LNCaP clone FGC (cell line): ENCODE measurements around the gene ANKRD30A.
"Not testable (repeated sequence)": the region's sequence is repeated elsewhere in the genome, so short reads cannot be mapped to it uniquely, and the experiment has no call there.

Source experiments
- DNase-seq: peaks from one replicate; pipeline ENCODE4 v3.0.0-alpha.2; 2011; ENCODE audit warnings: low read depth
- H3K4me3 ChIP-seq: 2 replicates; pipeline ENCODE4 v1.5.1; 2011; ENCODE audit warnings: mild to moderate bottlenecking, low read depth, low read length, control low read depth
- TF ChIP-seq, protein P1 (sequence below): IDR thresholded peaks from 2 replicates; pipeline ENCODE4 v1.5.1; 2012; ENCODE audit warnings: mild to moderate bottlenecking; ENCODE audit not compliant: control insufficient read depth, insufficient read depth; ENCODE audit errors: extremely low read depth

Gene ANKRD30A

DNA sequence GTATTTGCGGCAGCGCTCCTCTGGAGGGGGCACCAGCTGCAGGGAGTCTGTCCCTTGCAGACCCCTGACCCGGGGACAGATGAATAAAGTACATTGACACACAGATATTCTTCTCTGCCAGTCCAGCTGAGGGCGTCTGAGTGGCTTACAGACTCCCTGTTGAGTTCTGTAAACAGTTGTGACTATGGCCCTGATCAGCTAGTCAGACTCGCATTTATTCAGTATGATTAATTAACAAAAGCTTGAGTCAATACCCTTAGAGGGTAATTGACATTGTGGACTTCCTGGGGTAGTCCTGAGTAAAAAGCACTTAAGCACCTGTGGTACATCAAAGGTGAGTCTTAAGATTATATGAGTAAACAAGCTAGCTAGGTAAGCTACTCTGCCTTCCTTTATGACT, 21.0 kb downstream of the ANKRD30A start:
- no peak overlapping the region for H3K4me3 ChIP-seq
- TF ChIP-seq, protein P1, sequence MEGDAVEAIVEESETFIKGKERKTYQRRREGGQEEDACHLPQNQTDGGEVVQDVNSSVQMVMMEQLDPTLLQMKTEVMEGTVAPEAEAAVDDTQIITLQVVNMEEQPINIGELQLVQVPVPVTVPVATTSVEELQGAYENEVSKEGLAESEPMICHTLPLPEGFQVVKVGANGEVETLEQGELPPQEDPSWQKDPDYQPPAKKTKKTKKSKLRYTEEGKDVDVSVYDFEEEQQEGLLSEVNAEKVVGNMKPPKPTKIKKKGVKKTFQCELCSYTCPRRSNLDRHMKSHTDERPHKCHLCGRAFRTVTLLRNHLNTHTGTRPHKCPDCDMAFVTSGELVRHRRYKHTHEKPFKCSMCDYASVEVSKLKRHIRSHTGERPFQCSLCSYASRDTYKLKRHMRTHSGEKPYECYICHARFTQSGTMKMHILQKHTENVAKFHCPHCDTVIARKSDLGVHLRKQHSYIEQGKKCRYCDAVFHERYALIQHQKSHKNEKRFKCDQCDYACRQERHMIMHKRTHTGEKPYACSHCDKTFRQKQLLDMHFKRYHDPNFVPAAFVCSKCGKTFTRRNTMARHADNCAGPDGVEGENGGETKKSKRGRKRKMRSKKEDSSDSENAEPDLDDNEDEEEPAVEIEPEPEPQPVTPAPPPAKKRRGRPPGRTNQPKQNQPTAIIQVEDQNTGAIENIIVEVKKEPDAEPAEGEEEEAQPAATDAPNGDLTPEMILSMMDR, result peak; percentile 45
- DNase-seq, result peak; percentile 4

DNA sequence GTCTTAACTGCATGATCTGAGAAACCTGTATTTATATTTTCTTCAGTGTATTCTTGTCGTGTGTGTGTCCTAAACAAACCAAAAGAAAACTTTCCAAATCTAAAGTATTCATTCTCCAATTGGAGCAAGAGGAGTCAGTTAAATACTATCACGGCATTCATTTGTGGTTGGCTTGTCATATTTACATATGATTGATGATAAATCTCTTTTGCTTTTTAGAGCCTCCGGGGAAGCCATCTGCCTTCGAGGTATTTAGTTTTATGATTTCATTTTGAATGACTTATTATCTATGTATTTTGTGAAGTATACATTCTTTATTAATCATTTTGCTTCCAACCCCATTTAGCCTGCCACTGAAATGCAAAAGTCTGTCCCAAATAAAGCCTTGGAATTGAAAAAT, 37.0 kb downstream of the ANKRD30A start:
- DNase-seq, H3K4me3 ChIP-seq: not testable (repeated sequence)

DNA sequence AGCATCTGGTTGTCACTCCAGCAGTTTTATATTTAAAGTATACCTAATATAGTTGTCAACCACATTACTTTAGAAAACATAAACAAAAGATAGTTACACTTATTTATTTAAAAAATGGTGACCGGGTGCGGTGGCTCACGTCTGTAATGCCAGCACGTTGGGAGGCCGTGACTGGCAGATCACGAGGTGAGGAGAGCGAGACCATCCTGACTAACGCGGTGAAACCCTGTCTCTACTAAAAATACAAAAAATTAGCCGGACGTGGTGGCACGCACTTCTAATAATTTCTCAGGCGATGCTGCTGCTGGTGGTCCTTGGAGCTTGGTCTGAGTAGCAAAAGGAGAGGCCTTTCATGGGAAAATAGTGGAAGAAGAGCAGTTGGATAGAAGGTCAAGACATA, 46.5 kb downstream of the ANKRD30A start:
- H3K4me3 ChIP-seq, DNase-seq: not testable (repeated sequence)

DNA sequence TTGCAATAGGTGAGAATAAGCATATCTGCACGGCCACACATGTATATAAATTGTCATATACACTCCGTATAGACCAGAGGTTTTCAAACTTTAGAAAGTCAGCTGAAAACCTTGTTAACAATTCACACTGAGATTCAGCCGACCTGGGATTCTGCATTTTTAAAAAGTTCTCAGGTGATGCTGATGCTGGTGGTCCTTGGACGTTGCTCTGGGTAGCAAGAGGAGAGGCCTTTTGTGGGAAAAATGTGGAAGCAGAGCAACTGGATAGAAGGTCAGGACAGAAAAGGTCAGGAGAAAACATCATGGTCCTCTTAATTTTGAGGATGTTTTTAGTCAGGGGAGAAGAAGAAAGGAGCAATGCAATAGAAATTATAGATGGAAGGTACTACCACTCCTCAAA, 52.9 kb downstream of the ANKRD30A start:
- DNase-seq, H3K4me3 ChIP-seq: not testable (repeated sequence)

DNA sequence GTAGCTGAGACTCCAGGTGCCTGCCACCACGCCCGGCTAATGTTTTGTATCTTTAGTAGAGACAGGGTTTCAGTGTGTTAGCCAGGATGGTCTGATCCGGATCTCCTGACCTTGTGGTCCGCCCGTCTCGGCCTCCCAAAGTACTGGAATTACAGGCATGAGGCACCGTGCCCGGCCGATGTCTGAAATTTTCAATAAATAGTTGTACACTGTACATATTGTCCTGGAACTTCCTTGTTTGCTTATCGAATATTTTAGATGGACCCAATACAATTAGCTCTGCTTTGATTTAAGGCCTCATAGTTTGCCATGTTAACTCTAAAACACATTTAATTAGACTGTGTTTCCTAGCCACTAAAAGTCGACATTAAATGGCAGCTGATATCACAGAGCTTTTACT, 57.3 kb downstream of the ANKRD30A start:
- H3K4me3 ChIP-seq, DNase-seq: not testable (repeated sequence)

DNA sequence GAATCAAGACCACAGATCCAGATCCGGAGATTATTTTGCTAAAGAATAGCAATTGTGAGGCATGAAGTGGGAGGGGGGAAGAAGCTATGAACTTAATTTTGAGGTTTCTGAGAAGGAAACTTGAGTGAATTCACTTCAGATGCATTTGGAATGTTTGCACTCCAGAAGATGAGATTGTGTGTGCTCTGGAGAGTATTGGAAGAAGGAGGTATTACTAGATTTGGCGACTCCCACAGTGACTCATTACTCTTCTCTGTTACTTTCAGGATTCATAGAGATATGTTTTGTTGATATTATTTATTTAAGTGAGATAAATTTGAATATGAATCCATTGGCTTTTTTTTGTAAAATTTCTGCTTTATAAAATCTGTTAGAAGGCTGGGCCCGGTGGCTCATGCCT, 80.7 kb downstream of the ANKRD30A start:
- DNase-seq, result no peak
- H3K4me3 ChIP-seq, result no peak overlapping the region
- TF ChIP-seq, protein P1, result no peak

DNA sequence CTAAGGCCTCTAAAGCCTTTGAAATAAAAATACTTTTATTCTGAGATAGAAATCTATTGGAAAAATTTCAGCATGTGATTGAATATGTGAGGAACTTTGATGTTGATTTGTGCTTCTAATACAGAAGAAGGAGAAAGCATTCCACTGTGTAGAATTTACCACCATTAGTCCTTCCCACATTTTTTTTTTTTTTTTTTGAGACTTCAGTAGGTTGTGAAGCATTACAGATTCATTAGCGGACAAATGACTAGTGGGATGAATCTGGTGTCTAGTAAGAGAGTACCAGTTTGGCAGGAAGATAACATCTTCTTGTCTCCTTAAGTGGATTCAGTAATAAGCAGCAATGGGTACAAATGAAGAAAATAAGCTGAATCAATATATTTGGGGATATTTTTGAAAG, 95.5 kb downstream of the ANKRD30A start:
- no peak overlapping the region for H3K4me3 ChIP-seq
- TF ChIP-seq, protein P1, result no peak
- no peak for DNase-seq

DNA sequence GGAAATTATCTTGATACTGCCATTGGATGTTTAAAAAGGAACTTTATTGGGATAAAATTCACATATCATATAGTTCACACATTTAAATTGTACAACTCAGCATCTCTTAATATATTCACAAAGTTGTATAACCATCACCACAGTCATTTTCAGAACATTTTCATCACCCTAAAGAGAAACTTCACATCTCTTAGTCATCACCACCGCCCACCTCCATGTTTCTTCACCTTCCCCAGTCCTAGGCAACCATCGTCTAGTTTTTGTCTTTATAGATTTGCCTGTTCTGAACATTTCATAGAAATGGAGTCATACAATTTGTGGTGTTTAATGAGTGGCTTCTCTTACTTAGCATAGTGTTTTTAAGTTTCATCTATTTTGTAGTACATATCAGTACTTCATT, 96.6 kb downstream of the ANKRD30A start:
- DNase-seq, result no peak
- H3K4me3 ChIP-seq, result no peak overlapping the region
- TF ChIP-seq, protein P1, result no peak

DNA sequence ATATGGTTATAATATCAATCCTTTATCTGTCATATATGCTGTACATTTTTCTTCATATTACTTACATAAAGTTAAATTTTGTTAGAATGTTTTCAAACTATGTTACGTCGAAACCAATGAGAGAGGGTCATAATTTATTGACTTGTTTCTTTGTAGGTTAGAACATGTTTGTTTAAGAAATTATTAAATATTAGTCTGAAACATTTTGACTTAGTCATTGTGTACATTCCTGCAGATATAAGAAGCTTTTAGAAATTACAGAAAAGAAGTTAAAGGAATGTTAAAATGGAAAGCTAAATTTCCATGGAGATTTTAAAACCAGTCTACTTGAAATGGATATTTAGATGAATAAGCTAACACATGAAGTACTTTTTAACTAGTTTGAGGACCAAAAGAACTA, 99.8 kb downstream of the ANKRD30A start:
- DNase-seq, result no peak
- TF ChIP-seq, protein P1, result no peak
- no peak overlapping the region for H3K4me3 ChIP-seq
